Adipocyte (in vitro differentiated cells): ENCODE measurements around the gene CT47A1.
"Not testable (repeated sequence)": the region's sequence is repeated elsewhere in the genome, so short reads cannot be mapped to it uniquely, and the experiment has no call there.

Experiments
- DNase-seq: peaks from one replicate; pipeline ENCODE4 v3.0.0-alpha.2; 2015; ENCODE audit warnings: low read depth
- H3K27me3 ChIP-seq: replicated peaks from 2 replicates; pipeline ENCODE4 v1.7.0; 2013; ENCODE audit warnings: mild to moderate bottlenecking, low read length, moderate library complexity; ENCODE audit not compliant: control insufficient read depth, insufficient read depth
- H3K36me3 ChIP-seq: 2 replicates; pipeline ENCODE4 v1.7.0; 2013; ENCODE audit warnings: low read length, mild to moderate bottlenecking, moderate library complexity; ENCODE audit not compliant: control insufficient read depth, insufficient read depth, severe bottlenecking
- H3K4me1 ChIP-seq: 2 replicates; pipeline ENCODE4 v1.7.0; 2013; ENCODE audit warnings: mild to moderate bottlenecking, low read length, moderate library complexity; ENCODE audit not compliant: control insufficient read depth, insufficient read depth
- H3K4me3 ChIP-seq: 2 replicates; pipeline ENCODE4 v1.7.0; 2013; ENCODE audit warnings: mild to moderate bottlenecking, low read length, moderate library complexity
- H3K9ac ChIP-seq: 2 replicates; pipeline ENCODE4 v1.7.0; 2013; ENCODE audit warnings: mild to moderate bottlenecking, low read length, moderate library complexity
- H3K9me3 ChIP-seq: 2 replicates; pipeline ENCODE4 v1.7.0; 2013; ENCODE audit warnings: mild to moderate bottlenecking, low read length, moderate library complexity; ENCODE audit not compliant: control insufficient read depth

Gene CT47A1

DNA sequence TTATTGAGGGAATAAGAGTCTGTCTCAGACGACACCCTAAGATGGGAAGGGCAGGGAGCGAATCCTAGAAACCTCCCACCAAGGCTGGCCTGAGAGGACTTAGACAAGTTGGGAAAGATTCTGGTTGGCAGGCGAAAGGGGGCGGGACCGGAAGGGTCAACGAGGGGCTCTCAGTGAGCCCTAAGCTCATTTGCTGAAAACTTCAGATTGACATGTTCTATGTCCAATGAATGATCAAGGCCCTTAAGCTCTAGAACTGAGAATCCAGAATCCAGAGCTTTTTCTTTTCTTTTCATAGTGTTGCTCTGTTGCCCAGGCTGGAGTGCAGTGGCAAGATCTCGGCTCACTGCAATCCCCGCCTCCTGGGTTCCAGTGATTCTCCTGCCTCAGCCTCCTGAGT, at the start of gene CT47A1:
CT47A1 (minus strand) TSS at position 101 of the 400 bp plus-strand sequence. CDS start 231 bp downstream, outside the sequence.
- not testable (repeated sequence) for H3K4me3 ChIP-seq, H3K36me3 ChIP-seq, DNase-seq, H3K9me3 ChIP-seq, H3K27me3 ChIP-seq, H3K4me1 ChIP-seq, H3K9ac ChIP-seq

DNA sequence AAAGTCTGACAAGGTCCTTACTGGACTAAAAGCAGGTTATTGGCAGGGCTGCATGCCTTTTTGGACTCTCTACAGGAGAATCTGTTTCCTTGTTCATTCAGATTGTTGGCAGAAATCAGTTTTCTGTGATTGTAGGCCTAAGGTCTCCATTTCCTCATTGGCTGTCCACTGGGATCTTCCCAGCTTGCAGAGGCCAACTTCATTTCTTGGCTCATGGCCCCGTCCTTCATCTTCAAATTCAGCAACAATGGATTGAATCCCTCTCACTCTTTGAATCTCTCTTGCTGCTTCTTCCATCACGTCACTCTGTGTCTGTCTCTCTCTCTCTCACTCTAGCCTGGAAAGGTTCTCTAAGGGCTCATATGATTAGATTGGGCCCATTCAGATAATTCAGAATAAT, 47.0 kb upstream of the CT47A1 start:
- Histone ChIP-seq H3K27me3 (no peaks in the 10 kb centered on the region), H3K9ac (peak overlapping the region; percentile 59), H3K9me3 (no peaks in the 10 kb centered on the region), H3K36me3 (no peaks in the 10 kb centered on the region), H3K4me1 (peaks cover 17% of the 10 kb centered on the region), H3K4me3 (no peak overlapping the region)
- DNase-seq, result no peak

DNA sequence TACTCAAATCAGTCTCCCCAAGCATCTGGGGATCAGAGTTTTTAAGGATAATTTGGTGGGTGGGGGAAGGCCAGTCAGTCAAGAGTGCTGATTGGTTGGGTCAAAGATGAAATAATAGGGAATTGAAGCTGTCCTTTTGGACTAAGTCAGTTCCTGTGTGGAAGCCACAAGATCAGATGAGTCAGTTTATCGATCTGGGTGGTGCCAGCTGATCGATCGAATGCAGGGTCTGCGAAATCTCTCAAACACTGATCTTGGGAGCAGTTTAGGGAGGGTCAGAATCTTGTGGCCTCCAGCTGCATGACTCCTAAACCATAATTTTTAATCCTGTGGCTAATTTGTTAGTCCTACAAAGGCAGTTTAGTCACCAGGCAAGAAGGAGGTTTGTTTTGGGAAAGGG, 44.5 kb upstream of the CT47A1 start:
- Histone ChIP-seq H3K4me3 (no peak overlapping the region), H3K36me3 (no peaks in the 10 kb centered on the region), H3K27me3 (peaks cover 3% of the 10 kb centered on the region), H3K9me3 (no peaks in the 10 kb centered on the region), H3K4me1 (peaks cover 17% of the 10 kb centered on the region), H3K9ac (no peak overlapping the region)
- no peak for DNase-seq

DNA sequence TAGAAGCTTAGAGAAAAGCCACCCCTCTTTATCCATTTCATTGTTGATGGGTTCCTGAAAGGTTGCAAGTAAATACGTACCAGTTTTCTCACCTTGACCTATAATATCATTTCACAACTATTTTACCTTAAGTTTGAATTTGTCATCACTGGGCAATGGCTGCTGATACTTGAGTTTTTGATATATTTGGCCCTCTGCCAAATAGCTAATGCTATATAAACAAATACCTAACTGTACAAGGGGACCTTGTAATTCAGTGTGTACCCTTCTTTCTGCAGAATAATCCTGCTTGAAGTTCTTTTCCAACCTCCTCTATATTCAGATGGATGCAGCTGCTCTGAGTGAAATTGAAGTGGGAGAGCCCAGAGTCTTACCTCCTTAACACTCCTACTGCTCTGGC, 42.9 kb upstream of the CT47A1 start:
- Histone ChIP-seq H3K9ac (no peak overlapping the region), H3K4me3 (no peak overlapping the region), H3K4me1 (peaks cover 16% of the 10 kb centered on the region), H3K27me3 (peaks cover 5% of the 10 kb centered on the region), H3K9me3 (no peaks in the 10 kb centered on the region), H3K36me3 (no peaks in the 10 kb centered on the region)
- DNase-seq, result no peak

DNA sequence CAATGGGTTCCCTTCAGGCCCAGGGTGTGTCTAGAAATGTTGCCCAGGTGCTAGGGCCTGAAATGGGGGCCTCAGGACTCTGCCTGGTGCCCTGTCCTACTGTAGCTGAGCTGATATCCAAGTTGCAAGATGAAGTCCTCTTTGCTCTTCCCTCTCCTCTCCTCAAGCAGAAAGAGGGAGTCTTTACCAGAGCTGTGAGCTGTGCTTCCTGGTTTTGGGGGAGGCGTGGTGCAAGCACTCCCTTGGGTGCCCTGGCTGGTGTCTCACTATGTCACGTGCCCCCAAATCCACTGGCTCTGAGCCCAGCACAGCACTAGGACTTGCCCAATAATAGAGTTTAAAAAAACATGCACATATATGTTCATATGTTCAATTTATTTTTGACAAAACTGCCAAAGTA, 29.3 kb upstream of the CT47A1 start:
- DNase-seq, result no peak
- no peaks in the 10 kb centered on the region for H3K36me3 ChIP-seq
- H3K4me1 ChIP-seq, result peaks cover 6% of the 10 kb centered on the region
- no peaks in the 10 kb centered on the region for H3K9me3 ChIP-seq
- H3K9ac ChIP-seq, result no peak overlapping the region
- no peaks in the 10 kb centered on the region for H3K27me3 ChIP-seq
- no peak overlapping the region for H3K4me3 ChIP-seq

DNA sequence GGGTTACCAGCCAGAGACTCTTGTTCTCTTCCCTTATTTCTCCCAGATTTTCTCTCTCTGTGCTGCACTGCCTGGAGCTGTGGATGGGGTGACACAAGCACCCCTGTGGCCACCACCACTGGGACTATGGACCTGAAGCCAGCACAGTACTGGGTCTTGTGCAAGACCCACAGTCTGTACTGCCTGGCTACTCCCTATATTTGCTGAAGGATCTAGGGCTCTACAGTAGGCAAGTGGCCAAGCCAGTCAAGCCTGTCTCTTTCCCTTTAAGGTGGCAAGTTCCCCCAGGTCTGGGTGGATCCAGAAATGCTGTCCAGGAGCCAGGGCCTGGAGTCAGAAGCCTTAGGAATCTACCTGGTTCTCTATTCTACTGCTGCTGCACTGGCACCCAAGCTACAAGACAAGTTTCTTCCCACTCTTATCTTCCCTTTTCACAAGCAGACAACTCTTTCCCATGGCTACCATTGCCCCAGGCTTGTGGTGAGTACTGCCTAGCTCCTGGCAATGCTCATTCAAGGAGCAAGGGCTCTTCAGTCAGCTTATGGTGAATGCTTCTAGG, 28.4 kb upstream of the CT47A1 start:
- Histone ChIP-seq H3K4me3 (no peak overlapping the region), H3K9ac (no peak overlapping the region), H3K4me1 (peaks cover 12% of the 10 kb centered on the region), H3K9me3 (no peaks in the 10 kb centered on the region), H3K36me3 (no peaks in the 10 kb centered on the region), H3K27me3 (no peaks in the 10 kb centered on the region)
- no peak for DNase-seq

DNA sequence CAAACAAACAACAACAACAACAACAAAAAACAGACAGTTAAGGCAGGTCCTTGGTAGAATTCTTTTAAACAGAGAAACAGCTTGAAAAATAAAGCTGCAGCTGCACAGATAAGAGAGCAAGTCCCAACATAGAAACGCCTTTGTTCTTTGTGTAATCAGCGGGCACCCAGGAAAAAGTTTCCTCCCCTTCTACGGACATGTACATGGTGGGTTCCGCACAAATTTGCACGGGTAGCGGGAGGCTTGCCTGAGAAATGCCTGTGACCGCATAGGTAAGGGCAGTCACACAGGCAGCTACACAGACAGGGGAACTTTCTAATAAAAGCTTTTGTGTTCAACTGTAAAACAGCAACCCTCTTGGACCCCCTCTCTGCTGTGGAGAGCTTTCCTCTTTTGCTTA, 25.7 kb upstream of the CT47A1 start:
- DNase-seq, result no peak

DNA sequence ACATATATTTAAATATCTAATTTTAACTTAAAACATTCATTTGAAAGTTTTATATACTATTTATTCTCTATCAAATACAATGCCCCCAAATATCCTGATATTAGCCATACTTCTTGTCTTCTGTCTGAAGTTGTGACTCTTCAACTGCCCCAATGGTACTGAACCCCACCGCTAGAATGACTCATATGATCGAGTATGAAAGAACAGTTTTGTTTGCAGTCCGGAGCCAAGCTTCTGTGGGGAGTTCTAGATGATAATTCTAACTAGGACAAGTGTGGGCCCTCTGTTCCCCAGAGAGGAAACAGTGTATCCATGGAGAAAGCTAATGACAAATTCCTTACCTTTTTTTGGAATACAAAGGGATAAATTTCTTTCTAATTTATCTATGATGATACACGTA, 24.7 kb upstream of the CT47A1 start:
- DNase-seq, result no peak
- Histone ChIP-seq H3K4me1 (peaks cover 13% of the 10 kb centered on the region), H3K27me3 (no peaks in the 10 kb centered on the region), H3K9me3 (peaks cover 11% of the 10 kb centered on the region), H3K9ac (no peak overlapping the region), H3K36me3 (no peaks in the 10 kb centered on the region), H3K4me3 (no peak overlapping the region)

More for the DNA sequence above, 25.7 kb upstream of the CT47A1 start:
- H3K9ac ChIP-seq, result no peak overlapping the region
- no peak overlapping the region for H3K4me3 ChIP-seq
- peaks cover 4% of the 10 kb centered on the region for H3K9me3 ChIP-seq
- peaks cover 13% of the 10 kb centered on the region for H3K4me1 ChIP-seq
- H3K36me3 ChIP-seq, result no peaks in the 10 kb centered on the region
- H3K27me3 ChIP-seq, result no peaks in the 10 kb centered on the region

DNA sequence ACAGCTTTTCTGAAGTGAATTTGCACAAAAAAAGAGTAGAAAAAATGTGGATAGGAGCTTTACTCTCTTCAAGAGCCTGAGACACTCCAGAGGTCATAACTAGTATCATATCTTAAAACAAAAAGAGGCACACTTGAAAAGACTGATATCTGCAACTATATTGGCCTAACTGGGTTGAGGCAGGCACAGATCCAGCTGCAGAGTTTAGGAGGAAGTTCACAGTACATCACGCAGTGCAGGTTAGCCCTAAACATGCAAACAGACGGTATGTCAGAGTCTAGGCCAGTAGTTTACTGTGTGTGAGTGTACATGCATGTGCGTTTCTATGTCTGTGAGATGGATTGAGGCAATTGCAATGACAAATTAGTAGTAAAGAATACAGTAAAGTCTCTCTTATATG, 24.2 kb upstream of the CT47A1 start:
- Histone ChIP-seq H3K9me3 (peaks cover 11% of the 10 kb centered on the region), H3K9ac (no peak overlapping the region), H3K4me3 (no peak overlapping the region), H3K27me3 (no peaks in the 10 kb centered on the region), H3K36me3 (no peaks in the 10 kb centered on the region), H3K4me1 (peaks cover 13% of the 10 kb centered on the region)
- no peak for DNase-seq

DNA sequence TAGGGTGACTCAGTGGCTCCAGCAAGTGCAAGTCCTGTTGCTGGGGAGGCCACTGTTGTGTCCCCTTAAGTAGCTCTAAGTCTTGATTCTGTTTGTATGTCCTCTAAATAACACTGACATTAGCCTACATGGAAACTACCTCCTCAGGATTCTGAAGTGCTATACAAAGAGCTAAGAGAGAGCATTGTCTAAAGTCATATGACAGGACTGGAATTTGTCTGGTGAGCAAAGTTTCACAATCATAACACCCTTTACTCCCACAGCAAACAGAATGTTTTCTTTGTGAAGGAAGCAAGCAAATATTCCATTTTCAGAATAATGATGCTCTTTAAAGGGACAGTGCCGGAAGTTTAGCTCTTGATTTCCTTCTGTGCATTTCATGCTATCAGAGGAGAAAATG, 23.4 kb upstream of the CT47A1 start:
- H3K27me3 ChIP-seq, result no peaks in the 10 kb centered on the region
- peaks cover 13% of the 10 kb centered on the region for H3K4me1 ChIP-seq
- no peak overlapping the region for H3K9ac ChIP-seq
- H3K4me3 ChIP-seq, result no peak overlapping the region
- H3K9me3 ChIP-seq, result peaks cover 11% of the 10 kb centered on the region
- H3K36me3 ChIP-seq, result no peaks in the 10 kb centered on the region
- DNase-seq, result peak; percentile 13

DNA sequence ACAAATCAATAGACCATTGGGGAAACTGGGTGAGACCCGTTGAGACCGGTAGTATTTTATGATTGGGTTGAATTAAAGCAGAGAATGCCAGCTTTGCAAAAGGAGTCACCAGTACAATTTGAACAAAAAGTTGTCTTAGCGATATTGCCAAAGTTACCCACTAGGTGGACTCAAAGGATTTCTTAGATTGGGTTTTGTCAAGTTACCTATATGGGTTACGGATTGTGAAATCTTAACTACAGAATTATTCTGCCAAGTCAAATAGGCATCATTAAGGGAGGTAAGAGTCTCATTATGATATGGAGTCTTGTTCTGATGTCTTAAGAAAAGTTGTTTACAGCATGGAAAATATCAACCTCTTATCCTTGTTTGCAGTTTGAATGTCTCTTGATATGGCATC, 15.0 kb upstream of the CT47A1 start:
- Histone ChIP-seq H3K27me3 (no peaks in the 10 kb centered on the region), H3K4me3 (no peak overlapping the region), H3K9me3 (peaks cover under 1% of the 10 kb centered on the region), H3K9ac (no peak overlapping the region), H3K36me3 (no peaks in the 10 kb centered on the region), H3K4me1 (no peaks in the 10 kb centered on the region)
- DNase-seq, result peak; percentile 18

DNA sequence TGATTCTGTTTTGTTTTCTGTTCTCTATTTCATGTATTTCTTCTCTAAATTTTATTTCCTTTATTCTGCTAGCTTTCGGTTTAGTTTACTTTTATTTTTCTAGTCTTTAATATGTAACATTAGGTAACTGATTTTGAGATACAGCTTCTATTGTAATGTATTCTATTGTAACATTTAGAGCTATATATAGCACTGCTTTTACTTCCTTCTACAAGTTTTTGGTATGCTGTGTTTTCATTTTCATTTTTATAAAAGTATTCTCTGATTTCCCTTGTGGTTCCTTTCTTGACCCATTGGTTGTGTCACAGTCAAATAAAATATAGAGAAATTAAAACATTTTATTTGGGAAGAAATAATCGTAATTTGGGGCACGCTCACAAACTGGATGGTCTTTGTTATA, 13.9 kb upstream of the CT47A1 start:
- Histone ChIP-seq H3K9me3 (no peaks in the 10 kb centered on the region), H3K36me3 (no peaks in the 10 kb centered on the region), H3K9ac (no peak overlapping the region), H3K27me3 (no peaks in the 10 kb centered on the region), H3K4me3 (no peak overlapping the region), H3K4me1 (no peaks in the 10 kb centered on the region)
- DNase-seq, result no peak
